Measurements from ENCODE around the gene CYFIP2.

CYFIP2 gene

GRCh38 chr5:157289164-157289819, 23.4 kb downstream of the CYFIP2 start:
- DNase-seq: no peak

DNA sequence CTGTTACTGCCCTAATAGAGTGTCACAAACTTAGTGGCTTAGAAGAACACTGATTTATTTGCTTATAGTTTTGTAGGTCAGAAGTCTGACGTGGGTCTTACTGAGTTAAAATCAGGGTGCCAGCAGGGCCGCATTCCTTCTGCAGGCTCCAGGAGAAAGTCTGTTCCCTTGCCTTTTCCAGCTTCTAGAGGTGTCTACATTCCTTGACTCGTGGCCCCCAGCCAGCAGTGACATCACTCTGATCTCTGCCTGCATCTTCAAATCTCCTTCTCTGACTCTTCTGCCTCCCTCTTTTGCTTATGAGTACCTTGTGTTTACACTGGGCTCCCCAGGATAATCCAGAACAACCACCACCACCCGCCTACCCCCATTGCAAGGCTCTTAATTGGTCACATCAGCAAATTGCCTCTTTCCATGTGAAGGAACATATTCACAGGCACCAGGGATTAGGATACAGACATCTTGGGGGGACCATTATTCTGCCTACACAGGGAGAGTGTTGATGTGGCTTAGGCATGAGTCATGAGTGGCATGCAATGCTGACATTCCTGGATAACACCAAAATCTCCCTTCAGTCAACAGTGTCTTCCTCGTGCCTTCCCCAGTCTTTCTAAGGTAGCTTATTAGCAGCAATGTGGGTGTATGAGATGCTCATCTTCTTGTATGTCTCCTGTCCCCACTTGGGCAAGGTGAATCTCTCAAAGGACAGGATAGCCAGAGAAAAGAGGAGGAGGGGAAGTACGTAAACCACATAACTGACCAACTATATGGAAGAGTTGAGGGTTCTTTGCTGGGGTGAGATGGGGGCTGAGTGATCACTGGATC, 24.4 kb downstream of the CYFIP2 start:
- no peak for DNase-seq

DNA sequence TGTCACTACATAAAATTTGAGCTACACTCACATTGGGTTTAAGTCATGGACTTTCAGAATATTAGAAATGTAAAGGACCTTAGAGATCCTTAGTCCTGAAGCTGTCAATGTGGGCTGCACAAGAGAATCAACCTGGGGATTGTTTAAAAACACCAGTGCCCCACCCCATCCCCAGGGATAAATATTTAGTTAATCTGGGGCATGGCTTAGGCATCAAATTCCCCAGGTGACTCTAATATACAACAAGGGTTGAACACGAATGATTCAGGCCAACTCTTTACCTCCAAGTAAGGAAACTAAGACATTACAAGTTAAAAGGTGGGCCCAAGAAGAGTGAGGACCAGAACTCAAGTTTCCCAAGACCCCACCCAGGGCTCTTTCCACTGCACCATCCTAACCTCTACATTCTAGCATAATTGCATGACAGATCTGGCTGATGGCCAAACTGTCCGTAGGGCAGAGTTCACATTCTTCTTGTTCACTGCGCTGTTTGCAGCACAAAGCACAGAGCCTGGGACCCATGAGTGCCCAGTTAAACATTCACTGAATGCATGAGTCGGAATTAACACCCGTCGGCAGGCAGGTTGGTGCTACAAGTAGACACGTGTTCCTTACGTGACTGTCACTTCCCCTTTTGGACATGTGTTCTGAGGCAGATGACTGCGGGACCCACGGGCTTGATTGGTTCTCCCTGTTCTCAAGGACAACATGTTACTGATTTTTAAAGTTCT, 25.2 kb downstream of the CYFIP2 start:
- peak in 1 of 2 experiments; percentile 40 for DNase-seq

GRCh38 chr5:157292599-157292998, 26.7 kb downstream of the CYFIP2 start:
- DNase-seq: no peak

DNA sequence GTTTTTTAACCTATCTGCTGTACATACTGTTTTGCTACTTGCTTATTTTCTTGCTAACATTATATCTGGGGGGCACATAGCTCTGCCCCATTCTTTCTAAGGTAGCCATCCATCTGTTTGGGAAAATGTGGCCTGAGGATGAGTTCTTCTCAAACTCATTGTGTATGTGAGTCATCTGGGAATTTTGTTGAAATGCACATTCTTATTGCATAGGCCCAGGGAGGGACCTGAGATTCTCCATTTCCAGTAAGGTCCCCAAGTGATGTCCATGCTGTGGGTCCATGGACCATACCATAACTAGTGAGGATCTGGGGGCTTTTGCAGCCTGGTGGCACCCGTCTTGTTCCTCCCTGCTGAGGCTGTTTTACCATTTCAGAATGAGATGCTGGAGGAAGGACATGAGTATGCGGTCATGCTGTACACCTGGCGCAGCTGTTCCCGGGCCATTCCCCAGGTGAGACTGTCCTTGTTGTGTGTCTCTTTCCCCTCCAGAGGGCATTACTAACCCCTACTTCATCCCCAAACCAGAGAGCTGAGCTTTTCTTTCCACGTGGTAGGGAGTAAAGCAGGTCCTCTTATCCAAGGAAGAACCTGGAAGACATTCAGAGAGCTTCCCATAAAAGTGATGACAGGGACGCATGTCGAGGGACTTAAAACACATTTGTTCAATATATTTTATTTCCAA, 28.6 kb downstream of the CYFIP2 start:
- DNase-seq: no peak

DNA sequence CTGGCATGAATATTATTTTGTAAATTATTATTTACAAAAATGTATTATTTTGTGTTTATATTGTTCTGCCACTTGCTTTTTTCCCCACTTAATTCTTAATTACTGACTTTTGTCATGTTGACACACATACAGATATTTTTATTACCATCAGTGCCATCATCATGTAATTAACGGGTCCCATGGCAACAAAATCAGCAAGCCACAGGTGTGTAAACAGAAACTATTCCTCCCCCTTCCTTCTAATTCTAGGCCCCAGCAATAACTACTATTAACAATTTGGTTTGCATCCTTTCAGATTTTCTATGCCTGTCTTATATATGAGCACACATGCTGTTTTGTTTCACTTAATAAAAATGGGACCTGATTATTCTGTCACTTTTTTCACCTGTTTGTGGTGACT, 29.3 kb downstream of the CYFIP2 start:
- DNase-seq: no peak

GRCh38 chr5:157300564-157300963, 34.6 kb downstream of the CYFIP2 start:
- DNase-seq: no peak

DNA sequence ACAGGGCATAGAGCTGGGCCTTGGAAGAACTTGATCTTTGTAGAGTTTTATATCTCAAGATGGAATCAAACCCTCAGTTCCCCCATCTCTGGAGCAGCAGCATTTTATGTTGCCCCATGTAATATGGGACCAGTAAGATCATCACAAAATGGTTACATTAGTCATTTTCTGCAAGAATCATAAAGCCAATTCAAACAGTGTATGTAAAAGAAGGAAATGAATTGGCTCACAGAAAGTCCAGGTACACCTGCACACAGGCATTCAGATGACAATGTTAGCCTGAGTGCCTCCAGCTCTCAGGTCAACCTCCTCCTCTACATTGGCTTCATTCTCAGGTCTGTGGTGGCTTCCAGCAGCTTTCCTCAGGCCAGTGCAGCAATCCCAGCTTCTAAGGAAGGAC, 35.1 kb downstream of the CYFIP2 start:
- DNase-seq: no peak

DNA sequence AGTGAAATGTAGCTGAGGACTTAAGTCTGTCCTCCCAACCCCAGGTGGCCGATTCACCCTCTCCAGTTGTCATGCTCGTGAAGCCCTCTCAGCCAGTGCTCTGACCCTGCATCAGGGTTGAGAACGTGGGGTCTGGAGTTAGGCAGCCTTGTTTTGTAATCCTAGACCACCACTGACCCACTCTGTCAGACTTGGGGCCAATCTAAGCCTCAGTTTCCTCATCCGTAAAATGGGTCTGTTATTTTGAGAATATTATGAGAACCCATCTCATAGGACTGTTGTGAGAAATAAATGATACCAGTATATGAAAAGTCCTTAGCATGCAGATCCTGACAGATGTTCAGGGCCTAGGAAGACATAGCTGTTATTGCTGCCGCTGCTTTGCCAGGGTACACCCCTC, 37.1 kb downstream of the CYFIP2 start:
- DNase-seq: no peak

DNA sequence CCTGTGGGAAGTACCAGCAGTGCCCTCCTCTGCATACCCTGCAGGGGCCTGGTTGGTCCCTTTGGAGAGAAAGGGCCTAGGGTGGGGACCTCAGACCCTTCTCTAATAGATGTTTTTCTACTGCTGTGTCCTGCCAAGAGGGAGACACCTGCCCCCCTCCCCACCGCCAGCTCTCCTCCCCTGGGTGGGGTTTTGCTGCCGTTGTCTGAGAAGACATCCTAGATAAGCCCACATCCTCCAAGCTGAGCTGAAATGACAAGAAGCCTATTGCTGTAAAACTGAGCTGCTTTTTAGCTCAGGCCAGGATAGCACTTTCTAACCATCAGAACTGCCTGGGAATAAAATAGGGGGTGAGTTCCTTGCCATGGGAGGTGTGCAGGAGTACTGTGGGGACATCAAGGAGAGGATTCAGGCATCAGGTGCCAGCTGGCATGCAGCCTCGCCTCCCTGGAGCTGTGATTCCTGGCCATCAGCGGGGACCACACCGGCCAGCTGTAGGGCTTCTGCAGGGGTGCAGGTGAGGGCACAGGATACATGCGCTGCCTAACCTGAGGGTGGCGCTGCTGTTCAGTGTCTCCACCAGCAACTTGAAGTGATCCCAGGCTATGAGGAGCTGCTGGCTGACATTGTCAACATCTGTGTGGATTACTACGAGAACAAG, 37.9 kb downstream of the CYFIP2 start:
- peak; percentile 64 to 70 for DNase-seq

GRCh38 chr5:157306081-157306480, 40.2 kb downstream of the CYFIP2 start:
- no peak for DNase-seq

- DNase-seq: no peak
These were observed 41.0 kb downstream of the CYFIP2 start for GRCh38 chr5:157306692-157307471.

DNA sequence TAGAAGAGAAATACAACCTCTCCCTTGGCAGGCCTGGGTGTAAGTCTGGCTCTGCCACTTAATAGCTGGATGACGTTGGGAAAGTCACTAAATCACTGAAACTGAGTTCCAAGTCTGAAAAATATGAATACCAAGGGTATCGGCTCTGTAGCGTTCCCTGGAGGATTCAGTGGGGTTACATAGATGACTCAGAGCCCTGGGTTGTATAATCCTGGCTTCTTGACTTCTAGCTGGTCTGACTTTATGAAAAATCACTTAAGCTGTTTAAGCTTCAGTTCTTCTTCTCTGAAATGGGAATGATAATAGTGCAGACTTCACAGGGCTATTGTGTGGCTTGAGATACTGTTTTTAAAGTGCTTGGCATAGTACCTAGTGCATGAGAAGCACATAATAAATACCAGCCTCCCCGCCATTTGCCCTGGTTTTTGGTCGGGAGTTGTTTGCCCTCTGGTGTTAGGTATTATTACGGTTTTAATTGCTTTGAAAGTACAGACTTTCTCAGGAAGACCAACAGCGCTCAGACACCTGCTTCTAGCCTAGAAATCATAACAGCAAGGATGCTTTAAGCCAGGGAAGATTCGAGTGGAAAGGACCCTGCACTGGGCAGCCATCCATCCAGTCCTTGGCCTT, 43.0 kb downstream of the CYFIP2 start:
- no peak for DNase-seq

- no peak for DNase-seq
These were observed 43.9 kb downstream of the CYFIP2 start for GRCh38 chr5:157309796-157310195.

GRCh38 chr5:157311595-157311994, 45.7 kb downstream of the CYFIP2 start:
- no peak for DNase-seq

GRCh38 chr5:157312492-157312891, 46.6 kb downstream of the CYFIP2 start:
- peak; percentile 56 to 68 for DNase-seq

- no peak for DNase-seq
These were observed 56.7 kb downstream of the CYFIP2 start for GRCh38 chr5:157322581-157322980.

DNA sequence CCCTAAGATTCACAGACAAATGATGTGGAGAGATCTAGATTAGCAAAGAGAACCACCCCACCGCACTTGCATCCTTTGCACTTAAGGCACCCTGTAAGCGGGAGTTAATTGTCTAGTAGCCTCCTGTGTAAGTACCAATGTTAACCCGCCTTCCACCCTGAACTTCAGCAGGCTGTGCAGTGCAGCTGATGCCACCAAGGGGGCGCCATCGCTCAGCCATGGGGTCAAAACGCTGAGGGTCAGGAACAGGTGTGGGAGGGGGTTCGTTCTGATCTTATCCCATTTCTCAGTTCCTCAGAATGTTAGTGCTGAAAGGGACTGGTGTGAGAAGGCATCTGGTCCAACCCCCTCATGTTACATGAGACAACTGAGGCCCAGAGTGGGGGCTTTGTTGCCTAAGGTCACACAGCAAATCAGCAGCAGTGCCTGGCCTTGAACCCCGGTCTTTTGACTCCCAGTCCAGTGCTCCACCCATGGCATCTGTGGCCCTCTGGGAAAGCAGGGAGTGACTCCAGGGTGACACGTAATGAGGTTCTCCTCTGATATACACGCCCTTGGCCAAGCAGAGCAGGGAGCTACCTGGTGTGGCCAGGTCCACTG, 57.3 kb downstream of the CYFIP2 start:
- DNase-seq: peak in 1 of 2 experiments; percentile 35

DNA sequence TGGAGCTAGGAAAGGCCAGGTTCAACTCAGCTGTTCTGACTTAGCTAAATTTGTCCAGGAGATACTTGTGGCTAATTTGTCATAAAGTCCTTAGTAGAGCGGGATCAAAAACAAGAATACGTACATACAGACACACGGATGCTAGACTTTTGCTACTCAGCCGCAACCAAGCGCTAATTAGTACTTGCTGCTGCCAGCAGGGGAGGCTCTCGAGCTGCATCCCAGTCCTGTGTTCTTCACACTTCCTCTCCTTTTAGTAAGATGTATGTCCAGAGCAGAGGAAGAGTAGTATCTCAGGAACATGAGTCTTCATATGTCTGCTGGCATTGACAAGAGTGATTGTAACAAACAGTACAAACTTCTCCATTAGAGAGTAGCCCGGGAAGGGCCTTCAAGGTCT, 58.3 kb downstream of the CYFIP2 start:
- peak in 1 of 2 experiments; percentile 38 for DNase-seq

DNA sequence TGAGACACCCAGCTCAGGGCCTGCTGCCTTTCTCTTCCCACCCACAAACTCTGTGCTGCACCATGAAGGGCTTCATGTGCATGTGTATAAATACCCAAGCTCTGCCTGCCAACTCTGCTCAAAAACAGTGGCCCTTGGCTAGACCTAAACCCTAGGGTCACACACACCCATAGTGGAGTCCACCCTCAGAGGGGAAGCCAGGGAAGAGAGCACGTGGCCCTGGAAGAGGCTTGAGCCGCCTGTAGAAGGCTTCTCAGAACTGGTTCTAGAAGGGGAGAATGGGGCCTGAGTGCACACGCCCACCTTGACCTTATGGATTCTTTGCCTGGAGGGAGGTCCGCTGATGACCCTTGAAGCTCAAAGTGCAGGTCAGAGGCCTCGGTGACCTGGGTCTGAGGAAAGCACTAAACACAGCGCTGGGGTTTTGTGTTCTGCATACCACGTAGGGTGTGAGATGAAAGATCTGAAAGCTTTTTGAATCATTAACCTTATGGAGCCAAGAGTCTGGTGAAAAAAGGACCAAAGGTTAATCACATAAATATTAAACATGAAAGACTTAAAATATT, 60.6 kb downstream of the CYFIP2 start:
- no peak for DNase-seq
